NCI-H226 (cell line): ENCODE results near the gene MARCHF9.

ENCODE experiments used
- DNase-seq: peaks from one replicate; pipeline ENCODE4 v3.0.0-alpha.2; 2015

The MARCHF9 gene

DNA sequence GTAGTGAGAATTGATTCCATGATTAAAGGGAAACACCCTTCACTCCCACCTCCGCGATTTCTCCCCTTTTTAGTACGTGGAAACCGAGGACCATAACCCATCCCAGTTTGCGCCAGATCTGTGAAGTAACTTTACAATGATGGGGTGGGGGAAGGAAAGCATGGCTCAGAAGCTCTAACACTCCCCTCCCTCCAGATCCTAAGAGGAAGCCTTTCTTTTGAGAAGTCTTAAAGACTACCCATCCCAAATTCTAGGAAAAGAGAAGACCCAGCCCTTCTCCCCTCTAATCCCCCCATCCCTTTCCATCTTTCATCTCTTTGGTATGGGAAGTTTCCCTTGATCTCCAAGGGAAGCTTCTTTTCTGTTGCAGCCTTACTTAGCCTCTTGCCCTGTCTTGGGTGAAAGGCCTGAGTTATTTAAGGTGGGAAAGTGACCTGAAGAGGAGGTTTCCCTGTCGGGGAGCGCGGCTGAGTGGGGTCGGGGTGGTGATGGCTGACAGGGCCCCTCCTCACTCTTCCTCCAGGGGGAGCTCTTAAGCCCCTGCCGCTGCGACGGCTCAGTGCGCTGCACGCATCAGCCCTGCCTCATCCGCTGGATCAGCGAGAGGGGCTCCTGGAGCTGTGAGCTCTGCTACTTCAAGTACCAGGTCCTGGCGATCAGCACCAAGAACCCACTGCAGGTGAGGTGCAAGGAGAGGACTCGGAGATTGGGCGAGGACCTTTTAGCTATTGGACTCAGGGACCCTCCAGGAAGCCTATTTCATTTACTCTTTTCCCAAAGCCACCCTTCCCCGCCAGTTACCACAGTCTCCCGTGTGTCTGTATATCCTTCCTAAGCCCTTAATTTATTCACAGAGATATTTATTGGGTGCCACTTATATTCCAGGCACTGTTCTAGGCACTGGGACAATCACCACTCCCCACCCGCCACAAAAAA, 1.8 kb downstream of the MARCHF9 start:
- DNase-seq = no peak

DNA sequence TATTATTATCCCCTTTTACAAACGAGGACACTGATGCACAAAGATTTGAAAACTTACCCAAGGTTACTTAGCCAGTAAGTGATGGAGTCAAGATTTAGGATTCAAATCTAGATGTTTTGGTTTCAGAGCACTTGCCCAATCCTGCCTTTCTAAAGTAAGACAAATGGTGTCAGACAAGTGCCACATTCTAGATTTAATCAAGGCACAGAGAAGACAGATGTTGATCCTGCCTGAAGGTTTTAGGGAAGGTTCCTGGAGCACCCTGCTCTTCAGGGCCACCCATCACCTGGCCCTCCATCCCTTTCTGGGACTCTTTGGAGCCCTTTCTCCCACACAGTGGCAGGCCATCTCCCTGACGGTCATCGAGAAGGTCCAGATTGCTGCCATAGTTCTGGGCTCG, 2.9 kb downstream of the MARCHF9 start:
- no peak for DNase-seq

DNA sequence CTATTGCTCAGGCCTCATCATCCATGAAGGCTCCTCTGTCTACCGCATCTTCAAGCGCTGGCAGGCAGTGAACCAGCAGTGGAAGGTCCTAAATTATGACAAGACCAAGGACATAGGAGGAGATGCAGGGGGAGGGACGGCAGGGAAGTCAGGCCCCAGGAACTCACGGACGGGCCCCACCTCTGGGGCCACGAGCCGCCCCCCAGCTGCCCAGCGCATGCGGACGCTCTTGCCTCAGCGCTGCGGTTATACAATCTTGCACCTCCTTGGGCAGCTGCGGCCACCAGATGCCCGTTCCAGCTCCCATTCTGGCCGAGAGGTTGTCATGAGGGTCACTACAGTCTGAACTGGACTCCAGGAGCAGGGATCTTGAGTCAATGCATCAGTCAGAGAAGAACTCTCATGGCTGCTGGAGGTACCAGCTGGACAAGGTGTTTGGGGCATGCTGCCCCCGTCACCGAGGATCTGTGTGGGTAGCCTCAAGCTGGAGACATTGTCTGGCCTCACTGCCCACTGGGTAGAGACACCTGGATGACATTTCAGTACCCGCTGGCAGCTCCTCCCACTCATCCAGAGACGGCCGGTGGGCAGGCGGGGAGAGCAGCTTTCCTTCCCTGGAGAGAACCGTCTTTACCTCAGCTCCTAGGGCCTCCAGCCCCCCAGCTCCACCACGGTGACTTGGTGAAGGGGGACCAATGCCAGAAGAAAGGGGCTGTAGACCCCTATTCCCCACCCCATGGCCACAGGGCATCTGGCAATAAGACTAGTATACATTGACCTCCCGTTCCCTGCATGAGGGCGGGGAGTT, 3.9 kb downstream of the MARCHF9 start:
- no peak for DNase-seq

DNA sequence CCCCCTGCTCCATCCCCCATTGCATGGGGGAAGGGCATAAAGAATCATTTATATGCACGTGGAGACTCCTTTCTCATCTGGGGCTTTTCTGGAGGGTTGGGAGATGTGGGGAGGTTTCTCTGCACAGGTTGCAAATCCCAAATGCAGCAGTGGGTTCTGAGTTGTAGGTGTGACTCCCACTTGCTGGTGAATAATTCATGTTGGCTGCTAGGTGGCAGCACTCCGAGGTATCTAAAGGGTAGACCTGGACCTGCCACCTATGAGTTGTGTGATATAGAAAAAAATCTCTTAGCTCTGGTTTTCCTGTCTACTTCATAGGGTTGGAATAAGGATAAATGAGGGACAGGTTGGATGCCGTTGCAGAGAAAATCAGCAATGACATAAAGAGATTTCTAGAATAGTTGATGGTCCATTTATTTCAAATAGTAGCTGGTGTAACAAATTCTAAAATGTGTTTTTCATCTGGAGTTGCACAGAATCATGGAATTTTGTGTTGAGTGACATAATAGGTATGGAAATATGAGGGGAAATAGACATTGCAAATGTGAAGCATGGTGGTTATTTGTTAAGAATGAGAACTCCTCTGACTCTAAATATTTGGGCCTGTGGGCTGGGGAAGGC, 4.6 kb downstream of the MARCHF9 start:
- DNase-seq = no peak

DNA sequence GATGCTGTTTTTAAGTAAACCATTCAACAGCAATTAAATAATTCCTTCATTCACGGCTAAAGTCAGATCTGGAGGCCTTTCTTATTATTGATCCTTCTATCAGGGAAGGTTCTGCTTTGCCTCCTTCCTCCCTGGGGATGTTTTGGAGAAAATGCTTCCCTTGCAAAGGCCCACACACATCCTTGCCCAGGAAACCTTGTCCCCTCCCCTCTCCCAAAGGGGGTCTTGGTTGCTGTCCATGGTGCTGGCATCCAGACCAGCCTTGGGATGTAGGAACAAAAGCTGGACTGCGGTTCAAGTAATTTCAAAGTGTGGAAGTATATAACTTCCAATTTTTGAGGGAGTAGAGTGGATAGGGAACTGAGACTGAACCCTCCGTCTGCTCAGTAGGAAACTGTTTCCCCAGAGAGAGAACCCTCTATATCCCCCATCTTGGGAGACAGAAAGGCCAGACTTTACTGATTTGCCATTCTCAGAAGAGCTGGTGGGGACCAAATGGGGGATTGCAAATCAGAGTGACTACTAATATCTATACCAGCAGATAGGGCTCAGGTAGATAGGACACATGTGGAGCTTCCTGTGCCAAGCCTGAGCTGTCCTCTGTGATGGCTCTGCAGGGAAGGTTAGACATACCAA, 5.6 kb downstream of the MARCHF9 start:
- DNase-seq = no peak

DNA sequence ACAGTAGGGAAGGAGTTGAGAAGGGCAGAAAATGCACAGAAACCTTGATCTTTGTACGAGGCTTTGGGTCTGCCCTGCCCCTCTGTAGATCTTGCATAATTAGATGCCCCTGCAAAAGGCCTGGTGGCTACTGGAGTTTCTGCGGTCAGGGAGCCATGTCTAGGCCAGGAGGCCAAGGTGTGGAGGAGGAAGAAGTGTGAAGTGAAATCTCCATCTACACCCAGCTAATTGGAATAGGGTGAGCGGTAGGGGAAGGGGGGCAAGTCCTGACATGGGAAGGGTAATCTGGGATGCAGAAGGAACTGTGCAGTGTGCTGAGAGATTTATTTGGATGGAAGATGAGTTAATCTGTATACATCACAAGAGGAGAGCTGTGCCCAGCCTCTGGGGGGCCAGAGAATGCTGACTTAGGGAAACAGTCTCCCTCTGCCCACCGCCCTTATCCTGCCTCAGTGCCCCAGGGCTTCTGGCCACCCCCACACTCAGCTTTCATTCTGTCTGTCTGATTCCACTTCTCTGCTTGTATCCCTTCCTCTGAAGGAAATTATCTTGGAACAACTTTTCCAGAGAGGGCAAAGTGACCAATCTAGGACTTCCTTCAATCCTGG, 6.6 kb downstream of the MARCHF9 start:
- DNase-seq = no peak

DNA sequence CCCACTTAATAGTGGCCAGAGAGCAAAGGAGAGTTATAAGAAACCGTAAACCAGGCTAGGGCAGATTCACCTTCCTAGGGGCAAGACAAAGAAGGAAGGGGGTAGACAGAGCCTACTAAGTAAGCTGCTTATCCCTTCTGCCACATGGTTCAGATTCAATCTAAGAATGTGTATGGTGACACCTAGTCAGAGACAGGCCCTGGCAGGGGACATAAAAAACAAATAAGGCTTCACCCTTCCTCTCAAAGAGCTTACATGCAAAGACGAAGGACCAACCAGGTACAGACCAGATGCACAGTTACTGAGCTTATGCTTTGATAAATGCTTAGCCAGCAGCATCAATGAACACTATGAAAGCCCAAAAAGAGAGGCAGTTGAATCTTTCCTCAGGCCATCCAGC, 7.6 kb downstream of the MARCHF9 start:
- DNase-seq = no peak

DNA sequence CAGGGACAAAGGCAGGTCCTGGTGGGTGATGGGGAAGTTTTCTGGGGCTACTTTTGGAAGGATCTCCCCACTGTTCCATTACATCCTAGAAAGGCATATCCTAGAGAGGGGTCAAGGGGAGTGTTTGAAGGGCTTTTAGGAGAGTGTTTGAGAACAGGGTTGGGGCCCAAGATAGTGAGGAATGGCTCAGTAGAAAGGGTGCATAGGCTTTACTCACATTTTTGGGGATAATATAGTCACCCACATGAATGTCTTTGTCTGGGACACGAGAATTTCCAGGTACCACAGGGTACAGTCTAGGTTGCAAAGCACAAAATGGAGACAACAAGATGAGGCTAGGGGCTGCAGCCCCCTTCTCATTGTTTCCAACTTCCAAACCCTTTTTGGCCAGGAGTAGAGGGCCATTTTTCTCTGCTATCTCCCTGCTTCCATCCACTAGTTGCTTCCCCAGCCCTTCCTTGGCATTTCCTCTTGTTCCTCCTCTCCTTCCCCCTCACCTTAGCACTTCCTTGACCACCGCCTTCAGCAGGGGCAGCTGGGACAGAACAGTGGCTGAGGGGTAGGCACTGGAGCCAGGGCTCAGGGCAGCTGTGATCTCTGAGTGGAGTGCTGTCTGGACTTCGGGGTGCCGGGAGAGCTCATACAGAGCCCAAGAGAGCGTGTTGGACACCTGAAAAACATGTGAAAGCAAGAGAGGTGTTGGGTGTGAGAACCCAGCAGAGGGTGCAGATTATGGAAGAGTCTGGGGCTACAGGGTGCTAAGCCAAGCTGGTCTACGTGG, 9.2 kb downstream of the MARCHF9 start:
- DNase-seq = no peak

DNA sequence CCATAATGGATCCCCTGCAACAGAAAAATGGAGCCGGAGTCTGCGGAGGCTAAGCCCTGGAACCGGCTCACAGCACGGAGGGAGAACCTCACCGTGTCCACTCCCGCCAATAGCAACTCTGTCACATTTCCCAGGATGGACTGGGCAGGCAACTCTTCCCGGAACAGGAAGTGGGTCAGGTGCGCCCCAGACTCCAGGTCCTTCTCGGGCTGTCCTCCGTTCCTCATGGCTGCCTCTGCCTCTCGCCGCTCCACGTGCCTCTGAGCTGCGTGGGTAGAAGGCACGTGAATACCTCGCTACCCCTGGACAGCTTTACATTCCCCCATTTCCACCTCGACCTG, 9.7 kb downstream of the MARCHF9 start:
- DNase-seq = no peak

DNA sequence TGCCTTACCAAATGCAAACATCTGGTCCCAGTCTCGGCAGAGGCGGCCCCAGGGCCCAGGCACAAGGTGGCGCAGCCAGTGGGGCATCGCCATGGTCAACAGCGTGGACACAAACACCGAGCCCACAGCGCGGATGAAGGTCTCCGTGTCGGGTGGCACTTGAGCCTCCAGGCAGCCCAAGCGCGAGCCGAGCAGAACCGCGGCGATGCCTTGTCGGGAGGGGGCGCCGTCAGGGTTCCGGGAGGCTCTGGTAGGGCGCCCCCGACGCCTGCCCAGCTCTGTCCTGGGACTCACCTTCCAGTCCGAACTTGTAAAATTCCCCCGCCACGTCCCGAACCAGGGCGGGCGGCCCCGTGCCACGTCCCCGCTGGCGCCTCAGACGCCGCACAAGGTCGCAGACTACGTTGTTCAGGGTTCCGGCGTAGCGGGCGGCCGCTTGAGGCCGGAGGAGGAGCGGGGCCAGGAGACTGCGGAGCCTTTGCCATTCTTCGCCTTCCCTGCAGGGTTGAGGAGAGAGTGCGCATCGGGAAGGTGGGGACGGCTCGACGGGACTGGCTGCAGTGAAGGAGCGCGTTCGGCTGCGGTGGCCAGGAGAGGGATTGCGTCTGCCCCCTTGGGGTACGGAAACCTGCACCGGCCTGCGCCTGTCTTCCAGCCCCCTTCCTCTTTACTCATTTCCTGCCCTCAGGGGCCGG, 10.2 kb downstream of the MARCHF9 start:
- no peak for DNase-seq

DNA sequence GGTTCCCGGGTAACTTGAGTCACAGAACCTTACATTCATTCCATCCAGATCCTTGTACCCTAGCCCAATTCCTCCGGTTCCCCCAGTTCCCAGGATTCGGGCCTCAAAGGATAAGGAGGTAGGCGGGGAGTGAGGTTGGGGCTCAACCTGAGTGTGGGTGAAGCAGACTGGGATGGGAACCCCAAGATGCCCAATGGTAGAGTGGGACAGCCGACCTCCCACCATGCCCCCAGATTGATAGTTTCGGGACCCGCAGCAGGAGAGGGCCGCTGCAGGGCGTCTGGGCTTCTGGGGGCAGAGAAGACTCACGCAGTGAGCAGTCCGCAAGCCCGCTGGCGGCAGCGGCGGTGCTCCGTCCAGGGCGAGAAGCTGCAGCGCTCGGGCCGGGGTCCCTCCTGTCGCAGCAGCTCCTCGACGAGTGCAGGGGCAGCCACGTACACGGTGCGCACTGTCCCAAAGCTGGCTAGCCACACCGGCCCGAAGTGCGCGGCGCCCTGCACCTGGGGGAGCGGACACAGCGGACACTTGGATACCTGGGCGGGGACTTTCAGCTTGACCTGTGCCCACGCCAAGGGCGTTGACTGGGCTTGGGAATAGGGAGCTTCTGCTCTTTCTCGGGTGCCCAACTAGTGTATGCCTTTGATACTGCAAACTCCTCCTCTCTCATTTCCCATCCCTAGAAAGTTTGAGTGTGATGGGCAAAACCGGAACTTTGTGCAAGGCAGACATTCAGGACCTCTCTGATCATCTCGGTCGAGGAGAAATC, 11.0 kb downstream of the MARCHF9 start:
- DNase-seq = no peak

DNA sequence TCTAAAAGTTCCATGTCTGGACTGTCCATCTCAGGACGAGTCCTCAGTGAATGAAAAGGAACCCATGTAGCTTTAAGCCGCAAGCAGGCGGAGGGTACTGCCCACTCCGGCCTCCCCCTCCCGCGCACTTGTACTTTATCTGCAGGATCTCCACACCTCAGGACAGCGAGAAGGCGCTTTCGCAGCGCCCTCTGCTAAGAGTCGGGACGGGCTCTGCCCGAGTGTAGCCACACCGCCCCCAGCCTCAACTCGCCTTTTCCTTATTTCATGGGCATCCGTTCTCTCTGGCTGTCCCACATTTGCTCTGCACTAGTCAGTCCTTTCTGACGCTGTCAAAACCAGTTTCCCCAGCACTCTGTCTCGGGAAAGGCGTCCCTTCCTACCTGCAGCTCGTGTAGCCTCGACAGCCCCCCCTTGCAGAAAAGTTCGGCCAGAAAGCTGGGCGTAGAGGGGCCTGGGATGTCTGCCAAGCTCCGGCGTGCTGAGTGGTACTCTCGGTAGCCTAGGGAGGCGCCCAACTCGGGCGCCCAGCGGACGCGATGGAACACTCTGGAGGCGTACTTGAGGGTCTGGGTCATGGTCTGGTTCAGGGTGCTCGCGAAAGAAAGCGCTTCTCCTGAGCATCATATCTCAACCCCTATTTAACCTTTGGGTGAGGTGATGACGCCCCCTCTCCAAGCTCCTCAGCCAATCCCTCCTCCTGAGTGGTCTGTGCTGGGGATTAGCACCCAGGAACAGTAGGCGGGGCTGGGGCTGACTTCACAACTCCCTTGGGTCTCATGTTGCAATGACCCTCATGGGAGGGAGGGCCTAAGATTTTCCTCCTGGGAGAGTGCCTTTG, 11.8 kb downstream of the MARCHF9 start, which contains the start of gene CYP27B1:
TSS of gene CYP27B1 (minus strand) at position 615 of the 841 bp plus-strand sequence. CDS start at position 578, 37 bp downstream.
- peak; percentile 44 for DNase-seq

DNA sequence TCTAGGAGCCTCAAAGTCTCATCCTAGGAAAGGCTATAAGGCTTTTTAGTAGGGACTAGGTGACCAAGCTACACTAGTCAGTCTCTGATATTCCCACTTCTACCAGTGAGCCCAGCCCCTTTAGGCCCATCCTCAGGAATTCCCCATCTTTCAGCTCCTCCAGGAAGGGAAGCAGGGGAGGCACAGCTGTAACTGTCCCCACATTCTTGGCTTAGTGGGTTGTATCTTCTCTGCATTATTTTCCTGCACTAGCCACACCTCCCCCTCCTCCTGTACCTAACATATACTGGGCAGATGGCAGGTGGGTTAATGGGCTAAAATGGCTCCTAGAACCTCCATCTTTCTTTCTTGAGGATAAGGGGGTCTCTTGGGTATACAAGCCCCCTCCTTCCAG, 12.4 kb downstream of the MARCHF9 start:
- no peak for DNase-seq

DNA sequence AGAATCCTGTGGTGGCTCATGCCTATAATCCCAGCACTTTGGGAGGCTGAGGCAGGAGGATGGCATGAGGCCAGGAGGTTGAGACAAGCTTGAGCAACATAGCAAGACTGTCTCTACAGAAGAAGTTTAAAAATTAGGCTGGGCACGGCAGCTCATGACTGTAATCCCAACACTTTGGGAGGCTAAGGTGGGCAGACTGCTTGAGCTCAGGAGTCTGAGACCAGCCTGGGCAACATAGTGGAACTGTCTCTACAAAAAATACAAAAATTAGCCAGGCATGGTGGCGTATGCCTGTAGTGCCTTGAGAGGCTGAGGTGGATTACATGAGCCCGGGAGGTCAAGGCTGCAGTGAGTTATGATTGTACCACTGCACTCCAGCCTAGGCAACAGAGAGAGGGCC, 13.0 kb downstream of the MARCHF9 start:
- DNase-seq = no peak

DNA sequence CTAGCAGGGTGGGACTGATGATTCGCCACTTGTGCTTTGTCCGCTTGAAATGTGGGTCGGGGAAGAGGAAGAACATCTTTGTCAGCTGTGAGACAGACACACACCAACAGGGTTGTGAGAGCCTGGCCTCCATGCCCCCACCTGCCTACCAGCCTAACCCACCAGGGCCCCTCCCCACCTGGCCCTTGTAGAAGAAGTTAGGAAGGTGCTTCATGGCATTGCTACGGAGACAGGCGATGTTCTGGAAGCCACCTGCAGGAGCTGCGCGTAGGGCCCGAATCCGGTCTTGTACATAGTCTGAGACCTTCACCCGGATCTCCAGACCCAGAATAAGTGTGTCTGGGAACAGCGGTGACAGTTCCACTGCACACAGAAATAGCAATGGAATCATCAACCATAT, 14.7 kb downstream of the MARCHF9 start:
- DNase-seq = no peak

DNA sequence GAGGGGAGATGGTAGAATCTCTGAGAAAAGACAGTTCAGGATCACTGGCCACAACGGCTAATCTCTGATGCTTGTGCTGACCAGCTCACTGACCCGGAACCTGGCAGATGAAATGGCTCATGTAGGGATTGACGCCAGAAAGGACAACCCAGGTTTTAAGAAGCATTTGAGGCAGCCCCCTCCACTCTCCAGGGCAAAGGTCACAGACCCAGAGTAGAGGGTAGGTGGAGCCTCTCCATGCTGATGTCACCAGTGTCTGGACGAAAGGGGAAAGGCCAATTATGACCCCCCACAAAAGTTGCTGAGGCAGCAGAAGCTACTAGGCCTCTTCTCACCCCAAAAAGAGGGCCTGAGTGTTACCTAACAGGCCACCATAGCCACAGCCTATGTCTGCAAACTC, 15.8 kb downstream of the MARCHF9 start:
- DNase-seq = no peak

DNA sequence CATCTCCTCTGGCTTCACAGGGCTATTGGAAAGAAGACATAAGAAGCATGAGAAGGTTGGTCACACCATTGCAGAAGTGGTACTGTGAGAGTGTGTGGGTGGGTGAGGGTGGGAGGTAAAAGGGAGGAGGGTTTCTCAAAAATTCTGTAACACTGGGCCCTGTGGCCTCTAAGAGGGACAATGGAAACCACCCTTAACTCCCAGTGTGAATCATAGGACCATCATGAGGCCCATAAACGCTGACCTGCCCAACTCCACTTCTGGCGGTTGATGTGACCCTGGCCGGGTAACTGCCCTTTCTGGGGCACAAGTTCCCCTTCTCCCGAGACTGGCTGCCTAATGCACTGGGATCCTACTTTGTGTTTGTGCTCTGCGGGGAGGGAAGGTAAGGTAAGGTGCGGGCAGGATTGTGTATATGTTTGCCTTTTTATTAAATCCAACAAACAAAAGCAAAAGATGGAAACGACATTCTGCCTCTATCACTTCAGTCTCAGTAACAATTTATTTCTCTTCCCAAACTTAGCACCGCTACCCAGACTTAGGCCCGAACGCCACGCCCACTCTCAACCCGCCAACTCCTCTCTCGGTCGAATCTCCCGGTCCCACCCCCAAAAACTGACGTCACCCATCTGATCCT, 16.5 kb downstream of the MARCHF9 start:
- DNase-seq = peak; percentile 92

DNA sequence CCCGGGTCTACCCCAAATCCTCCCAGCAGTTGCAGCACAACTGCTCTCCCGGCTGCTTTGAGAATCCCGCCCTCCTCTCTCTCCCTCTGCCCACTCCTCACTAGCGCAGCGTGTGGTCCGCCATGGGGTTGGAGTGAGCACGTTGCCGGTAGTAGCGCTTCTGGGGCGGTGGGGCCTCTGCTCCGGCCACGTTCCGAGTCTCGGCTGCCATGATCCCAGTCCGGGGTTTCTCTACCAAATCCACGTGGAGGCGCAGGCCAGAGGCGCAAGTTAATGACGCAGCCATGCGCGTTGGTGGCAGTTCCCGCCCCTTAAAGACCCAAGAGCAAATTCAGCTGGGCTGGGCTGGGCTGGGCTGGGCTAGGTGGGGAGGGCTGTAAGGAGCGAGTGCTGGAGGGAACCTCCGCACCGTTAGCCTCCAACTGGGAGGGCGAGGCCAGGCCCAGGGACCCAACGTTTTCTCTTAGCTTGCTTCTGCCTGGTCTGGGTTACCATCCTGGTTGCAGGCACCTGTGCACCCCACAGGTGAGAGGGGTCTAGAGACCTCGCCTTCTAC, 17.0 kb downstream of the MARCHF9 start, which contains the start of gene METTL1:
TSS of gene METTL1 (minus strand) at position 233 of the 556 bp plus-strand sequence. CDS start at position 211, 22 bp downstream.
- peak; percentile 99 for DNase-seq
